Left renal cortex interstitium (tissue), 4 donors: ENCODE measurements around the gene DOCK8. TPM values are rescaled to one million over a fixed set of nuclear protein-coding genes. Genes with fewer than 3 reads are reported as not detected.
A peak's percentile ranks its signal among the peaks of the same experiment; 100 is the strongest.

ENCODE experiments used
- DNase-seq, 4 donors: peaks; one replicate each; pipeline ENCODE4 v3.0.0-alpha.2; 2013; ENCODE audit warnings: low read depth in 4 of 4, low spot score in 2 of 4, missing footprints in 1 of 4
- polyA plus RNA-seq, 4 donors: library from polyadenylated mRNA; unstranded; fragments of 120-200 nt; gene quantifications; one replicate each; pipeline ENCODE4 v1.2.1, GENCODE V29; 2013; ENCODE audit not compliant: insufficient read length in 4 of 4

The DOCK8 gene
- polyA plus RNA-seq, 4 donors, result 10.8 to 14.1 (median 11.9) TPM

GRCh38 chr9:354453-354852 is 139.8 kb downstream of the DOCK8 start:
- DNase-seq, result no peak

GRCh38 chr9:357560-357959 is 142.9 kb downstream of the DOCK8 start:
- DNase-seq, result no peak

DNA sequence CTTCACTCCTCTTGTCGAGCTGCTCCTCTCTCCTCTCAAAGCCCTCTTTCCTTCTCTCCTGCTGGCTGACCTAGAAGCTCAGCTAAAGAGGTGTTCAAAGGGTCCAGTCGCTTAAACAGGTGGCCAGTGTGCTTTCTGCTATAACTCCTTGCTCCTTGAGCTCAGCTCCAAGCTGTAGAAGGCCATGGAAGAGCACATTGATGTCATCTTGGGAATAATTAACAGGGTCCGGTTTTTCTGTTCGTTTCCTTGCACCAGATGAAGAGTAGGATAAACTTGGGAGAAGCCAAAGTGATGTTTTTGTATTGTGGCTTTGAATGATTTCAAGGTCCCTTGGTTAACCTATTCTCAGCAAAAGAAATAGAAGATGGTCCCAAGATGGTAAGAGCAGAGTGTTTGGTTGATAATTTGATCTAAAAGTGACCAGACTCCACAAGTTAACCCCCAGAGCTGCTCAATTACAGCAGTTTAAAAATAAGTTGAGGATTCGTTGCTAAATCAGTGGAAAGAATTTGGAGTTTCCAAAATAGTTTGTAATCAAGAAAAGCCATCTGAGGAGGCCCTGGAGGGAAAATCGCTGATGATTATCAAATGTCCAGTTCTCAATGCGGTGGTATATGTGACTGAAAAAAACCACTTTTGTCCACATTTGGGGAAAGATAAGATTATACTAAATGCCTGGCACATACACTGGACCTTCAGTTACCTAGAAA is 148.1 kb downstream of the DOCK8 start:
- DNase-seq, result no peak

DNA sequence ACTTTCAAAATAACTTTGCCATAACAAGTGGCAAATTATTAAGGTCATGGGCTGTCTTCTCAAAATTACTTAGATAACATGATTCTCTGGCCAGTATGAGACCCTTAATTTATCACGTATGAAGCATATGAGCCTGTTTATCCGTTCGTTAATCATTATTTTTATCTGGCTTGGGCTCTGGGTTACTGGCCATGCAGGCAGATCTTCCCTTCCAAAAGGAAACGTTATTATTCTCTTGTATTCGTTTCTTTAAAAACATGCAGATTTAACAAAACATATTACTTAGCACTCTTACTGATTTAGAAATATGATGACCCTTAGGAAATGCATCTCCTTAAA is 148.6 kb downstream of the DOCK8 start:
- no peak for DNase-seq

- no peak for DNase-seq
Measured at GRCh38 chr9:365436-365835, 150.8 kb downstream of the DOCK8 start.

DNA sequence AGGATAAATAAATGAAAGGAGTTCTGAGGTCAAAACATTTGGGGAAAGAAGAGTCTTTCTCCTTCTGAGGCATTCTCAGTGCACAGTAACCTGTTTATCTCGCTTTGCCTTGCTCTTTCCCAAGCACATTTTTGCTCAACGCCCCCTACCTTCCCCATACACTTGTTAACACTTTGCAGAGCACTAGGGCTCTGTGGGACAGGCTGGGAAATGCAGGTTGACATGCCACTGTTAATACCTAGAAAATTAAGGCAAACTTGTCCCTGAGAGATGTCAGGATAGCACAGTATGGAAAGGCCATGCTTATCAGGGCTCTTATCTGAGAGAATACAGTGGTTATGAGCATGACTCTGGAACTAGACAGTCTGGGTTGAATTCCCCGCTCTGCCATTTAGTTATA is 152.0 kb downstream of the DOCK8 start:
- no peak for DNase-seq

- DNase-seq, result no peak
Measured at GRCh38 chr9:370086-370485, 155.4 kb downstream of the DOCK8 start.

- DNase-seq, result no peak
Measured at GRCh38 chr9:371349-371748, 156.7 kb downstream of the DOCK8 start.

DNA sequence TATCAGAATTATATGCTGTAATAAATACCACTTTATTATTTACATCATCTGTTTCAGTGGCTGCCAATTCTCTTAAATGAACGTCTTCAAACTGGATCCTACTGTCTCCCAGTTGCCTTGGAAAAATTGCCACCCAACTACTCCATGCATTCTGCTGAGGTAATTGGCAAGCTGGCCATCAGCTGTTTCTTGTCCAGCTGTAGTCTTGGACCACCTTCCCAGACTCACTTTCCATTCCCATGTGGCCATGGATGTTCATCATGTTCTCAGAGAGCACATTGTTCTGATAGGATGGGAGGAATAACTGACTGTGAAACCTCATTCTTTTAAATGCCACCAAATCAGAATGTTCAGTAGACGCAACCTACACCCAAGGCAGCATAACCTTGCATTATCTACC is 157.5 kb downstream of the DOCK8 start:
- no peak for DNase-seq

DNA sequence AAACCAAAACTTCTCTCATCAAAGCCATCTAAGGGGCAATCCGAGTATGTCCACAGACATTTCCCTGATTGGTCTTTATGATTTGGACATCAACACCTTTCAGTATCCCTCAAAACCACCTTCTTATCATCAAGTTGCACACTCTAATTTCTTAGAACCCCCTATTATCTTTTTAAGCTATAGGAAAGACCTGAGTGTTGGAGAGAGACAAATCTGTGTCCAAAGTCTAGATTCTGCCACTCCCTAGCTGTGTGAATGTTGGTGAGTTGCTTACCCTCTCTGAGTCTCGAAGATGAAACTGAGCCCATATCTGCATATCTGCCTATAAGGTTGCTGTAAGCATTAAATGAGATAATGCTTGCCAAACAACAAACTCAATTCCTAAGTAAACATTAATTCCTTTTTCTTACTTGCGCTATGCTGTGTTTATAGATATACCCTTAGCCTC is 159.1 kb downstream of the DOCK8 start:
- DNase-seq, result no peak

GRCh38 chr9:374736-375135 is 160.1 kb downstream of the DOCK8 start:
- no peak for DNase-seq

DNA sequence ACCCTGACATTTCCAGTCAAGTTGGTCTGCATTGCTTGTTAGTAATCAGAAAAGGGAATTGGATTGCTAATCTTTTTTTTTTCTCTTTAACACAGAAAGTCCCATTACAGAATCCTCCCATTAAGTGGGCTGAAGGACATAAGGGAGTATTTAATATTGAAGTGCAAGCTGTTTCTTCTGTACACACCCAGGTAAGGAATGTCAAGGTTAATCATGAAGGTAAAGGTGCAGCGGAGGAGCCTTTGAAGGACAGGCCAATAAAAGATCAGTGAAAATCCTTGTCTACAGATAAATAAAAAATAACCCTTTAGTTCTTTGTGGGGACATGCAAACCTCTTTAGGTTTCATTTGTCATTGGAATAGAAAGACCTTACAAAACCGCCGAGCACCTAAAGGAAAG is 161.4 kb downstream of the DOCK8 start:
- DNase-seq, result no peak

- DNase-seq, result no peak
Measured at GRCh38 chr9:378263-378662, 163.6 kb downstream of the DOCK8 start.

DNA sequence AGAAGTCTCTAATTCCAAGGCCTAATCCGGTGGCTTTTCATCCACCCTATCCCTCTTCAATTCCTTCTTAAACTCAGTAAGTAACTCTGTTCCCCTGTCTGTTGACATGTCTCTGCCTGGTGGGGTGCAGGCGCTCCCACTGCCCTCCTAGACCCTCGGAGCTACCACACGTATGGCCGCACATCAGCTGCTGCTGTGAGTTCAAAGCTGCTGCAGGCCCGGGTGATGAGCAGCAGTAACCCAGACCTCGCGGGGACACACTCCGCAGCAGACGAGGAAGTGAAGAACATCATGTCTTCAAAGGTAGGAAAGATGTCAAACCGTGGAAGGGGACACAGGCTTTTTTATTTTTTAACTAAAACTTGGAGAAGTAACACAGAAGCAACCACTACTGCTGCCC is 167.7 kb downstream of the DOCK8 start:
- DNase-seq, result no peak

DNA sequence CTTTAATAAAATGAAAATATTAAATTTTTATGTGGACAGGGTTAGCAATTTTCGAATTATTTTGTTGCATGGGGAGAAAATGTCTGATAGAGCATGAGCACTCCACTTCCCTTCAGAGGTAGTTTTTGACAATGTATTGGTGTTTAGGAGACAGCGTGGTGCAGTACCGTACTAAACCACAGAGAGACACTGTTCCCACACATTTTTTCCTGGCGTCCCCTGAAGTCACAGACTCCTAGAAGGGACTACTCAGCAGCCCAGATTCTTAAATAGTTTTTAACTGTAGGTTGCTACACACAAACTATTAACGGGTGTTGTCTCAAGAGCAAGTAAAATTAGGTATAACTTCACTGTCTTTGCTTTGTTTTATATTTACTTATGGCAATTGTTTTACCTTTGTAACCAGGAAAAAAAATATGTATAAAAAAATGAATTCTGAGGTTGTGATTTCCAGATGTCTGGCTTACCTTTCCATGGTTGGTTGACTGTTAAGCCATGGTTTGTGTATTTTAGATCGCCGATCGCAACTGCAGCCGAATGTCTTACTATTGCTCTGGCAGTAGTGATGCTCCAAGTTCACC is 171.2 kb downstream of the DOCK8 start:
- peak; percentile 32 to 65 (median 44) for DNase-seq

DNA sequence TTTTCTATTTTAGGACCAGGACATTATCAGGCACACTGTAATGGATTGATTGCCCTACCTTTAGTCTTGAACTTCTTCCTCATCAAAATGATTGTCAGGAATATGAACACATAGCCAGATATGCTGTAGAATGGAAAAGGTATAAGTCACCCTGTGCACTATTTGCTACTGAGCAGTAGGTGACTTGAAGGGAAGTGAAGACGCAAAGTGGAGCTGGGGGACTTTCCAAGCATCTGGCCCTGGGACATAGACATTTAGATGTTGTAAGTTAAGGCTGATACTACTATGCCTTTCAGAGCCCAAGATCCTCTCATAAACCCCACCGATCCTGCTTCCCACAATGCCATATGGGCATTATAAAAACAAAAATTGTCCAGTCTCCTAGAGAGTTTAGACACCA is 174.5 kb downstream of the DOCK8 start:
- no peak for DNase-seq

- no peak for DNase-seq
Measured at GRCh38 chr9:389758-390157, 175.1 kb downstream of the DOCK8 start.

- DNase-seq, result no peak
Measured at GRCh38 chr9:392077-392804, 177.6 kb downstream of the DOCK8 start.

GRCh38 chr9:394347-395052 is 179.8 kb downstream of the DOCK8 start:
- DNase-seq, result no peak

- DNase-seq, result no peak
Measured at GRCh38 chr9:396396-396795, 181.7 kb downstream of the DOCK8 start.

GRCh38 chr9:398085-398484 is 183.4 kb downstream of the DOCK8 start:
- no peak for DNase-seq
